Lung (tissue), 16 donors: Measurements from ENCODE around the gene GABBR2. TPM values are rescaled to one million over a fixed set of nuclear protein-coding genes. Genes with fewer than 3 reads are reported as not detected.

Source experiments
- ATAC-seq: fragments of 200-7000 bp; cut with Tn5 transposase; one replicate; pipeline ENCODE4 v1.9.1; 2020; ENCODE audit warnings: moderate number of reproducible peaks; ENCODE audit not compliant: insufficient read depth, low FRiP score
- DNase-seq, 3 donors: peaks; one replicate each; pipeline ENCODE4 v3.0.0-alpha.2; 2013 to 2017
- H3K27ac ChIP-seq, 2 donors: one replicate each; pipeline ENCODE4 v1.5.1; 2013; ENCODE audit warnings: mild to moderate bottlenecking in 2 of 2, moderate library complexity in 2 of 2, control low read depth in 1 of 2, inconsistent platforms in 1 of 2, low read depth in 1 of 2, low read length in 1 of 2
- H3K27me3 ChIP-seq, 3 donors: one replicate each; pipeline ENCODE4 v1.5.1; 2013; ENCODE audit warnings: low read length in 2 of 3; ENCODE audit not compliant: control insufficient read depth in 3 of 3, insufficient read depth in 3 of 3
- H3K36me3 ChIP-seq, 4 donors: one replicate each; pipeline ENCODE4 v1.5.1; 2013; ENCODE audit warnings: low read length in 4 of 4, mild to moderate bottlenecking in 1 of 4, moderate library complexity in 1 of 4; ENCODE audit not compliant: control insufficient read depth in 4 of 4, insufficient read depth in 4 of 4
- H3K4me1 ChIP-seq, 5 donors: one replicate each; pipeline ENCODE4 v1.5.1; 2013; ENCODE audit warnings: low read length in 5 of 5, mild to moderate bottlenecking in 2 of 5, moderate library complexity in 1 of 5; ENCODE audit not compliant: control insufficient read depth in 5 of 5, insufficient read depth in 5 of 5
- H3K4me3 ChIP-seq: one replicate; pipeline ENCODE4 v1.5.1; 2013; ENCODE audit warnings: mild to moderate bottlenecking, control low read depth, moderate library complexity
- H3K9ac ChIP-seq, 2 donors: one replicate each; pipeline ENCODE4 v1.5.1; 2013; ENCODE audit warnings: low read length in 2 of 2, control low read depth in 1 of 2; ENCODE audit not compliant: insufficient read depth in 1 of 2
- H3K9me3 ChIP-seq, 4 donors: one replicate each; pipeline ENCODE4 v1.5.1; 2013; ENCODE audit warnings: low read length in 3 of 4, mild to moderate bottlenecking in 1 of 4, moderate library complexity in 1 of 4; ENCODE audit not compliant: control insufficient read depth in 4 of 4, insufficient read depth in 3 of 4
- CTCF ChIP-seq: IDR thresholded peaks from 2 replicates; pipeline ENCODE4 v1.5.1; 2012; ENCODE audit warnings: mild to moderate bottlenecking; ENCODE audit errors: control extremely low read depth, extremely low read depth
- WGBS, 2 donors: extraction: QIAGEN DNeasy Blood & Tissue Kit; methylation state at CpG; one replicate each; pipeline ENCODE4 v1.1.7; 2013; 5-methylcytosine and 5-hydroxymethylcytosine counted together
- long read RNA-seq, 5 donors: transcript quantifications; one replicate each; lab custom pipeline, GENCODE V29; 2026
- polyA plus RNA-seq, 2 donors: library from polyadenylated mRNA; stranded (reverse); fragments of 200-250 nt; gene quantifications; one replicate each; pipeline ENCODE4 v1.2.1, GENCODE V29; 2013
- total RNA-seq, 2 donors: library from RNA; depleted of rRNA in 1 of 2; stranded (reverse); fragments of >200 nt in 1 of 2; gene quantifications; one replicate each; pipeline ENCODE4 v1.2.1, GENCODE V29; 2014 to 2021
- donor health status: control.
- donor health status: control.
- donor health status: Bipolar disorder and iron deficiency.
- donor health status: healthy.
- donor health status: DM: yes; HTN: yes; CAD: no.

Gene GABBR2
- under 1 TPM; 0.40 to 0.61 TPM for total RNA-seq
- polyA plus RNA-seq, result 1 to 10 TPM in 1 of 2 donors, under 1 TPM in 1; 0.67 to 1.8 TPM
- long read RNA-seq, donor 1, result 0 reads
- long read RNA-seq, donor 2, result 0 reads
- long read RNA-seq, donor 3, result 0 reads
- long read RNA-seq, donor 4, result 0 reads
- long read RNA-seq, donor 5, result 0 reads

- H3K27me3 ChIP-seq, result peaks cover 20 to 47% (median 38%) of the 10 kb centered on the region in 3 donors
- no peak for TF ChIP-seq CTCF
- peaks cover 0 to 12% (median 0%) of the 10 kb centered on the region in 5 donors for H3K4me1 ChIP-seq
- WGBS, 2 donors, result 3 to 4% methylated on average over 64 to 111 of the region's 111 CpGs
- peak within 1 kb of the TSS; percentile 37 for H3K4me3 ChIP-seq
- H3K27ac ChIP-seq, result no peak within 1 kb of the TSS
- H3K36me3 ChIP-seq, result no peaks in the 10 kb centered on the region
- DNase-seq (no peak), ATAC-seq (no peak)
- no peak within 1 kb of the TSS for H3K9ac ChIP-seq
- peaks cover 0 to 10% (median 0%) of the 10 kb centered on the region in 4 donors for H3K9me3 ChIP-seq
Observed at GRCh38 chr9:98708933-98709911, at the start of gene GABBR2. Gene GABBR2 (minus strand): TSS chr9:98708935. CDS start chr9:98708737, 198 bp downstream.

GRCh38 chr9:98755006-98755618, 46.4 kb upstream of the GABBR2 start:
- Histone ChIP-seq H3K36me3 (peaks cover 0 to 29% (median 25%) of the 10 kb centered on the region in 4 donors), H3K27me3 (no peaks in the 10 kb centered on the region), H3K27ac (no peak overlapping the region), H3K9ac (no peak overlapping the region), H3K9me3 (peaks cover 0 to 2% (median 0%) of the 10 kb centered on the region in 4 donors), H3K4me1 (no peaks in the 10 kb centered on the region), H3K4me3 (no peak overlapping the region)
- 92 to 96% methylated on average over 6 of the region's 6 CpGs for WGBS, 2 donors
- no peak for TF ChIP-seq CTCF
- DNase-seq (no peak), ATAC-seq (no peak)

DNA sequence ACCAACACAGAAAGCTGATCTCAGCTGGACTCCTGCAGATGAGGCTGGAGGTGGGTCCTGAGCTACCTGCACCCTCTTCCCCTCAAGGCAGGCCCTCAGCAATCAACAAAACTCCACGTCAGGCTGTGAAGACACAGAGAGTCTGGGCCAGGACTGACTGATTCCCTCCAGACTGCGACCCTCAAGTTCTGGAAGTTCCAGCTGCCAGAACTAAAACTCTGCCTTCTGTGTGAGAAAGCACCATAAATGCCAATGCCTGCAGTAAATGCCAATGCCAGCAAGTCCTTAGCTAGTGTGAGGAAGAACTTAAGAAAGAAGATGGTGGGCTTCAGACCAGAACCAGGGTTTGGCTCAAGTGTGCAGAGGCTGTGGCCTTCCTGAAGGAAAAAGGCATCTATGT, 42.5 kb upstream of the GABBR2 start:
- Histone ChIP-seq H3K27ac (no peak overlapping the region), H3K27me3 (no peaks in the 10 kb centered on the region), H3K9me3 (peaks cover 0 to 2% (median 0%) of the 10 kb centered on the region in 4 donors), H3K4me3 (no peak overlapping the region), H3K36me3 (peaks cover 0 to 28% (median 27%) of the 10 kb centered on the region in 4 donors), H3K4me1 (no peaks in the 10 kb centered on the region), H3K9ac (no peak overlapping the region)
- 74 to 88% methylated on average over 2 of the region's 2 CpGs for WGBS, 2 donors
- TF ChIP-seq CTCF, result no peak
- ATAC-seq (no peak), DNase-seq (no peak)
